Measurements from ENCODE around the gene KIF21B.
"Not testable (repeated sequence)": the region's sequence is repeated elsewhere in the genome, so short reads cannot be mapped to it uniquely, and the experiment has no call there.

The KIF21B gene

DNA sequence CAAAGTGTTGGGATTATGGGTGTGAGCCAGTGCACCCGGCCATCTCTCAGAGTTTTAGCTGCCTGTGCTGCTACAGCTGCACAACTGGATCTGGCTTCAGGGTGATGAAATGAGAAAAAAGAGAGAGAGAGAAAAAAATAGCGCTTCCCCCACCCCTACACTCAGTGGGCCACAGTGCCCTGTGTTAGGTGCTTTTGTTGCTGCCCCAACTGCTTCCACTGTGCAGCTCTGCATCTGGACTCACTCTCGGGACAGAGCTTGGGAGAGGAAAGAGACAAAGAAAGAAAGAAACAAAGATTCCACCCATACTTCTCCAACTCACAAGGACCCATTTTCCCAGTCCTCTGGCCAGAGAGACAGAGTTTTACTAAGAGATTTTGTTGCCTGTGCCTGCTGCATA, 78.4 kb downstream of the KIF21B start:
- H3K4me3 Mint-ChIP-seq = no peak overlapping the region

DNA sequence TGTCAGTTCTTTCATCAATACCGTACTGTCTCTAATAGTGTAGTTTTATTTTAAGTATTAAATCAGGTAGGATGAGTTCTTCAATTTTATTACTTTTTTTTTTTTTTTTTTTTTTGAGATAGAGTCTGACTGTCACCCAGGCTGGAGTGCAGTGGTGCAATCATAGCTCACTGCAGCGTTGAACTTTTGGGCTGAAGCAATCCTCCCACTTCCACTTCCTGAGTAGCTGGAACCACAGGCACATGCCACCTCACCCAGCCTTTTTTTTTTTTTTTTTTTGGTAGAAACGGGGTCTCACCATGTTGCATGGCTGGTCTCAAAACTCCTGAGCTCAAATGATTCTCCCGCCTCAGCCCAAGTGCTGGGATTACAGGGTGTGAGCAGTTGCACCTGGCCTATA, 84.6 kb downstream of the KIF21B start:
- Mint-ChIP-seq H3K27me3 (no peaks in the 10 kb centered on the region), H3K9me3 (peaks cover 13% of the 10 kb centered on the region), H3K36me3 (ENCODE audit: low read depth) (peaks cover 8% of the 10 kb centered on the region), H3K4me1 (ENCODE audit: low read depth) (peaks cover 6% of the 10 kb centered on the region), H3K27ac (no peak overlapping the region), H3K4me3 (no peak overlapping the region)

More for the DNA sequence above, 78.4 kb downstream of the KIF21B start:
- Mint-ChIP-seq H3K4me1 (ENCODE audit: low read depth) (no peaks in the 10 kb centered on the region), H3K36me3 (ENCODE audit: low read depth) (peaks cover 8% of the 10 kb centered on the region), H3K9me3 (peaks cover 15% of the 10 kb centered on the region), H3K27me3 (peaks cover 4% of the 10 kb centered on the region), H3K27ac (no peak overlapping the region)

DNA sequence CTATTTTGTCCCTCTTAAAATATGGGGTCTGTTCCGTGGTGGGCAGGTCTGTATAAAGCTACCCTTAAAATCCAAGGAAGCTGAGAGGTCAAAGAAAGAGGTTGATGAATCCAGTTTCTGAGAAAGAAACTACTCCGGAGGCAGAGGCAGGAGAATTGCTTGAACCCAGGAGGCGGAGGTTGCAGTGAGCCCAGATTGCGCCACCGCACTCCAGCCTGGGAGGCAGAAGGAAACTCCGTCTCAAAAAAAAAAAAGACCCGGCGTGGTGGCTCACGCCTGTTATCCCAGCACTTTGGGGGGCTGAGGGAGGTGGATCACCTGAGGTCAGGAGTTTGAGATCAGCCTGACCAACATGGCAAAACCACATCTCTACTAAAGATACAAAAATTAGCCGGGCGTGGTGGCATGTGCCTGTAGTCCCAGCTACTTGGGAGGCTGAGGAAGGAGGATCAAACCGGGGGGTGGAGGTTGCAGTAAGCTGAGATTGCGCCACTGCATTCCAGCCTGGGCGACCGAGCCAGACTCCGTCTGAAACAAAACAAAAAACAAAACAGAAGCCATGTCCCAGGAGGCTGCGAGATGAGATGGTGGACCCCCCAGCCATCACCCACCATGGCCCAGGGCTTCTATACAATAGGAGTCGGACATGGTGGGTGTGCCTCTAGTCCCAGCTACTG, 88.1 kb downstream of the KIF21B start:
- H3K36me3 Mint-ChIP-seq (ENCODE audit: low read depth); H3K27me3 Mint-ChIP-seq; H3K4me3 Mint-ChIP-seq; H3K4me1 Mint-ChIP-seq (ENCODE audit: low read depth); H3K27ac Mint-ChIP-seq: not testable (repeated sequence)
- peaks cover 15% of the 10 kb centered on the region for H3K9me3 Mint-ChIP-seq

DNA sequence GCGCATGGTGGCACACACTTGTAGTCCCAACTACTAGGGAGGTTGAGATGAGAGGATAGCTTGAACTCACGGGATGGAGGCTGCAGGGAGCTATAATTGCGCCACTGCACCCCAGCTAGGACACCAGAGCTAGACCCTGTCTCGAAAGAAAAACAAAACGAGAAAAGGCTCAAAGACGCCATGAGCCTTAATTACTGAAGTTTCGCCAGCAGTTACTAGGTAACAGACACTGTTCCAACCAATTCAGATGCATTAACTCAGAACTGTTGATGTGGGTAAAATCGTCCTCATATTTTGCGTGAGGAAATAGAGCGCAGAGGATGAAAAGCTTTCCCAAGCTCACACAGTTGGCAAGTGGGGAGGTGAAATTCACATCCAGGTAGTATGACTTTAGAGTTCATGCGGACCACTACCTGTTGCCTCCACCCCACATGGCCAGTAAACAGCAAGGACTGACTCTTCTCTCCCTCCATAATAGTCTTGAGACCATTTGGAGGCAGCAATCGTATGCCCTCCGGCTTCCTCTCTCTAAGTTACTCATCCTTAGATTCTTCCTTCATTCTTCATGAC, 88.8 kb downstream of the KIF21B start:
- Mint-ChIP-seq H3K27ac (no peak overlapping the region), H3K4me1 (ENCODE audit: low read depth) (peaks cover 6% of the 10 kb centered on the region), H3K9me3 (peaks cover 9% of the 10 kb centered on the region), H3K4me3 (no peak overlapping the region), H3K36me3 (ENCODE audit: low read depth) (no peaks in the 10 kb centered on the region), H3K27me3 (peaks cover 10% of the 10 kb centered on the region)

DNA sequence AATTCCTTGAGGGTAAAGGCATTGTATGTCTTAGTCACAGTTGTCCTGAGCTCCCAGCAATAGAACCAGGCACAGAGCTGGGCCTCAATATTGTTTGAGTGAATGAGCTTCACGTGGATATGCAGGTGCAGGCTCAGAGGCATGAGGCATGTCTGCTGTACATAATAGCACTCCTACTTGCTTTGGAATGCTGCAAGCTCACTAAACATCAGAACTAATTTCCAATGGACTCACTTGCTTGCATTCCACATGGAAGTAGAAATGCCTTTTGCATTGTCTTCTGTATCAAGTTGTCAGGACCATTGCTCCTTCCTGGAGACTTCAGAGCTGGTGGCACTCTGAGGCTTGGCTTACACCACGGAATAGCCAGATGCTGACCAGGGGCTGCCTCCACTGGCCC, 91.7 kb downstream of the KIF21B start:
- no peak overlapping the region for H3K4me3 Mint-ChIP-seq
- H3K9me3 Mint-ChIP-seq = peaks cover 9% of the 10 kb centered on the region
- H3K4me1 Mint-ChIP-seq (ENCODE audit: low read depth) = peaks cover 3% of the 10 kb centered on the region
- H3K27me3 Mint-ChIP-seq = peaks cover 19% of the 10 kb centered on the region
- no peaks in the 10 kb centered on the region for H3K36me3 Mint-ChIP-seq (ENCODE audit: low read depth)
- H3K27ac Mint-ChIP-seq = no peak overlapping the region

DNA sequence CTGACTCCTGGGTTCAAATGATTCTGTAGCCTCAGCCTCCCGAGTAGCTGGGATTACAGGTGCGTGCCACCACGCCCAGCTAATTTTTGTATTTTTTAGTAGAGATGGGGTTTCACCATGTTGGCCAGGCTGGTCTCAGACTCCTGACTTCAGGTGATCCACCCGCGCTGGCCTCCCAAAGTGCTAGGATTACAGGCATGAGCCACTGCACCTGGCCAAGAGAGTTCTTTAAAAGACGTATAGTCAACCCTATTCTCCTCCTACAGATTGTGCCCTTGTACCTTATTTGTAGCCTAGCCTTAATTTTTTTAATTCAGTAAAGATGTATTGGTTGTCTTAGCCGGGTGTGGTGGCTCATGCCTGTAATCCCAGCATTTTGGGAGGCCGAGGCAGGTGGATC, 93.2 kb downstream of the KIF21B start:
- H3K36me3 Mint-ChIP-seq (ENCODE audit: low read depth); H3K4me3 Mint-ChIP-seq; H3K9me3 Mint-ChIP-seq; H3K27ac Mint-ChIP-seq: not testable (repeated sequence)
- peaks cover 19% of the 10 kb centered on the region for H3K27me3 Mint-ChIP-seq
- peaks cover 12% of the 10 kb centered on the region for H3K4me1 Mint-ChIP-seq (ENCODE audit: low read depth)

DNA sequence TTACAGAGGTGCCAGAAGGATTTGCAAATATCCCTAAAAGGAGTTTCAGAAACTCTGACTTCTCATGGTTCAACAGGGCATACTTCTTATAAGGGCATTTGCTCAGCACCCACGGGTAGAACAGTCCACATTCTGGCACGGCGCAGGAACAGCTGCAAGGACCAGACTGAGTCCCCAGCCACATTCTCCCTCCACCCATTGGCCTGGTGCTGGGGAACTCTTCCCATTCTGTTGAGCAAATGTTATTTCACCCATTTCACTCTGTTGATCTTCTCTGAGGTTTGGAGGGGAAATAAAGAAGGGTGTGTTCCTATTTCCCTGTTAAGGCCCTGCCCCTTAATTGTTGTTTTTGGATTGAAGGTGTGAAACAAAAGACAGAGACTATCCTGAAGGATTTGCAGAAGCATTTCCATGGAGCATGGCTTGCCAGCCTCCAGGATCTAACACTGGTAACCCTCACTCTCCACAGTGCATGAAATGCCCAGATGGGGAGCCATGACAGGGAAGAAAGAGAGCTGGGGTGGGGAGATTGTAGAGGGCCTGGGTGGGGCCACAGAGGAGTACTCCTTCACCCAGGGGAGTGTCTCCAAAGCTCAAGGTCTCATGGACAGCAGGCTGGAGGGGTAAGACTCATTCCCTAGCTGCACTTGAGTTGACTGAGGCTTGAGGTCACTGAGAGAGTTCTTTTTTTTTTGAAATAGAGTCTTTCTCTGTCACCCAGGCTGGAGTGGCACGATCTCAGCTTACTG, 93.8 kb downstream of the KIF21B start:
- no peak overlapping the region for H3K27ac Mint-ChIP-seq
- H3K4me3 Mint-ChIP-seq = no peak overlapping the region
- no peaks in the 10 kb centered on the region for H3K36me3 Mint-ChIP-seq (ENCODE audit: low read depth)
- peaks cover 19% of the 10 kb centered on the region for H3K27me3 Mint-ChIP-seq
- peaks cover 12% of the 10 kb centered on the region for H3K4me1 Mint-ChIP-seq (ENCODE audit: low read depth)
- peaks cover 9% of the 10 kb centered on the region for H3K9me3 Mint-ChIP-seq

DNA sequence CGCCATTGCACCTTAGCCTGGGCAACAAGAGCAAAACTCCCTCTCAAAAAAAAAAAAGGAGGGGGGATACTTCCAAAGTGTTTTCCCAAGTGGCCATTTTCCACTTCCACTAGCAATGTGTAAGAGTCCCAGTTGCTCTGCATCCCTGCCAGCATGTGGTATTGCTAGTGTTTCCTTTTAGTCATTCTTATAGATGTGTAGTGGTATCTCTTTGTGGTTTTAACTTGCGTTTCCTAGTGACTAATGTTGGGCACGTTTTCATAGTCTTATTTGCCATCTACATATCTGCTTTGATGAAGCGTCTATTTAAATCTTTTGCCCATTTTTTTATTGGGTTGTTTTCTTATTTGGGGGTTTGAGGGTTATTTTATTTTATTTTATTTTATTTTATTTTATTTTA, 97.7 kb downstream of the KIF21B start:
- no peak overlapping the region for H3K4me3 Mint-ChIP-seq
- peaks cover 12% of the 10 kb centered on the region for H3K4me1 Mint-ChIP-seq (ENCODE audit: low read depth)
- no peaks in the 10 kb centered on the region for H3K36me3 Mint-ChIP-seq (ENCODE audit: low read depth)
- no peak overlapping the region for H3K27ac Mint-ChIP-seq
- peaks cover 18% of the 10 kb centered on the region for H3K27me3 Mint-ChIP-seq
- no peaks in the 10 kb centered on the region for H3K9me3 Mint-ChIP-seq

DNA sequence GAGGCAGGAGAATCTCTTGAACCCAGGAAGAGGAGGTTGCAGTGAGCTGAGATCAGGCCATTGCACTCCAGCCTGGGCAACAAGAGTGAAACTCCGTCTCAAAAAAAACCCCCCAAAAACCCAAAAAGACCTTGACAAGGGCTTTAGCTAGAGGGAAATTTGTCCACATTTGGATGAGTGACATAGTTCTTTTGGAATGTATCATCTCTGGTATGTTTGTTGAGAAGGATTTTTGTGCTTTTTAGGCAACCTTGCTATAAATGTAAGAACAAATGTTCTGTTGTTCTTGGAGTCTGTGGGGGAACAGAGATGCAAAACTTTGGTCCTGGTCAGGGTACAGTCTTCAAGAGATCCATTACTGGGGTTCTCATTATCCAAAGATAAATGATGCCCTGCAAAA, 99.9 kb downstream of the KIF21B start:
- H3K36me3 Mint-ChIP-seq (ENCODE audit: low read depth) = no peaks in the 10 kb centered on the region
- H3K27ac Mint-ChIP-seq = no peak overlapping the region
- no peak overlapping the region for H3K4me3 Mint-ChIP-seq
- H3K27me3 Mint-ChIP-seq = peaks cover 18% of the 10 kb centered on the region
- no peaks in the 10 kb centered on the region for H3K9me3 Mint-ChIP-seq
- H3K4me1 Mint-ChIP-seq (ENCODE audit: low read depth) = peaks cover 12% of the 10 kb centered on the region

DNA sequence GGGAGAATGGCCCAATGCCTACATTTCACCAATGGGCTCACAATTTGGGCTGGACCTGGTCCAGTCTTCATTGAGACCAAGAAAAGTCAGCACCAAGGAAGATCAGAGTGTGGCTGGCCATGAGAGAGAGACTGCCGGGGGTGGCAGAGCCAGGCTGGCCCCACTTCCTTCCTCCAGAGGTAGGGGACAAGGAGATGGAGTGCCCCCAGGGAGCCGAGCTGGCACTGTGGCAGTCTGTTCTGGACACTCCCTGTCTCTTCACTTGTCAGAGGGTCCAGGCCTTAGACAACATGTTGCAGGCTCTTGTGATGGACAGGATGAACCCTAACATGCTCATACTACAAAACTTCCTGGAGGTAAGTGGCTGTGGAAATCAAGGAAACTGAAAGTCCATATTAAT, 101.1 kb downstream of the KIF21B start:
- Mint-ChIP-seq H3K27me3 (peaks cover 14% of the 10 kb centered on the region), H3K36me3 (ENCODE audit: low read depth) (no peaks in the 10 kb centered on the region), H3K4me3 (no peak overlapping the region), H3K4me1 (ENCODE audit: low read depth) (peaks cover 12% of the 10 kb centered on the region), H3K27ac (no peak overlapping the region), H3K9me3 (no peaks in the 10 kb centered on the region)

DNA sequence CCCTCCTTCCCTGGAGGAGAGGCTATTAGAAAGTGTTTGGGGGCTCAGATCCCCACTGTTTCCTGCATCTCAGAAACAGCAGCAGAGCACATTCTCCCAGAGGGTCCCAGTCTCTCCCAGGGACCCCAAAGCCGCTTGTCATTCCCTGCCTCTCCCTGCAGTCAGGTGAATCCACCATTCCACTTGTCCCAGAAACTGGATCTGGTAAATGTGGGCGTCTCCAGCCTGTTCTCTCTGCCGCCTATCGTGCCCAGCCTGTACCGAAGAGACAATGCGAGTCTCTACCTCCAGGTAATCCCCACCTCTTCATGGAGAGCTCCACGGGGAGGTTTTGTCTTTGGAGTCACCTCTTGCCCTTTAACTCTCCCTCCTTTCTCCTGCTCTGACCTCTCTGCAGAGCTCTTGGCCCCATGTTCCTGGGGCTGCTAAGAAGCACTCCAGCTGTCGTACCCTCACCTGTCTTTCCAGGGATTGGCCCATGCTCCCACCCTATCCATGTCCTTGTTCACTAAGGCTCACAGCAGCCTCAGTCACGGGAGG, 101.9 kb downstream of the KIF21B start:
- Mint-ChIP-seq H3K27ac (no peak overlapping the region), H3K4me1 (ENCODE audit: low read depth) (peaks cover 9% of the 10 kb centered on the region), H3K27me3 (peaks cover 9% of the 10 kb centered on the region)

More for the DNA sequence above, 101.9 kb downstream of the KIF21B start:
- Mint-ChIP-seq H3K36me3 (ENCODE audit: low read depth) (no peaks in the 10 kb centered on the region), H3K9me3 (no peaks in the 10 kb centered on the region), H3K4me3 (no peak overlapping the region)
